Mesothelial cell of epicardium (in vitro differentiated cells): ENCODE data around the gene ZNF778. TPM values are rescaled to one million over a fixed set of nuclear protein-coding genes. Genes with fewer than 3 reads are reported as not detected.
"Not testable (repeated sequence)": the region's sequence is repeated elsewhere in the genome, so short reads cannot be mapped to it uniquely, and the experiment has no call there.

Experiments used
- DNase-seq, 2 experiments: peaks; one replicate each; pipeline ENCODE4 v3.0.0; 2021; ENCODE audit warnings: low spot score in 2 of 2; ENCODE audit not compliant: unreplicated experiment in 2 of 2
- H3K27ac Mint-ChIP-seq: 2 replicates; pipeline ENCODE4 v1.8.0; 2021; ENCODE audit warnings: mixed read lengths
- H3K27me3 Mint-ChIP-seq: 2 replicates; pipeline ENCODE4 v1.8.0; 2021; ENCODE audit warnings: low read depth, mixed read lengths
- H3K36me3 Mint-ChIP-seq: 2 replicates; pipeline ENCODE4 v1.8.0; 2021; ENCODE audit warnings: mixed read lengths
- H3K4me1 Mint-ChIP-seq: 2 replicates; pipeline ENCODE4 v1.8.0; 2021; ENCODE audit warnings: mixed read lengths
- H3K4me3 Mint-ChIP-seq: 2 replicates; pipeline ENCODE4 v1.8.0; 2021; ENCODE audit warnings: mild to moderate bottlenecking, moderate library complexity, mixed read lengths
- H3K9me3 Mint-ChIP-seq: 2 replicates; pipeline ENCODE4 v1.8.0; 2021; ENCODE audit warnings: mixed read lengths
- total RNA-seq: library from RNA; stranded (reverse); gene quantifications from 3 replicates; pipeline ENCODE4 v1.2.1, GENCODE V29; 2021
- TF ChIP-seq, protein P1 (sequence below): fragments of 200-600 bp; sonication (generic); IDR thresholded peaks from one replicate; pipeline ENCODE4 v1.5.0; 2021; ENCODE audit warnings: antibody characterized with exemption; ENCODE audit not compliant: unreplicated experiment

ZNF778 gene
- total RNA-seq, 1 donor from 2014 or later: 10.4 TPM

DNA sequence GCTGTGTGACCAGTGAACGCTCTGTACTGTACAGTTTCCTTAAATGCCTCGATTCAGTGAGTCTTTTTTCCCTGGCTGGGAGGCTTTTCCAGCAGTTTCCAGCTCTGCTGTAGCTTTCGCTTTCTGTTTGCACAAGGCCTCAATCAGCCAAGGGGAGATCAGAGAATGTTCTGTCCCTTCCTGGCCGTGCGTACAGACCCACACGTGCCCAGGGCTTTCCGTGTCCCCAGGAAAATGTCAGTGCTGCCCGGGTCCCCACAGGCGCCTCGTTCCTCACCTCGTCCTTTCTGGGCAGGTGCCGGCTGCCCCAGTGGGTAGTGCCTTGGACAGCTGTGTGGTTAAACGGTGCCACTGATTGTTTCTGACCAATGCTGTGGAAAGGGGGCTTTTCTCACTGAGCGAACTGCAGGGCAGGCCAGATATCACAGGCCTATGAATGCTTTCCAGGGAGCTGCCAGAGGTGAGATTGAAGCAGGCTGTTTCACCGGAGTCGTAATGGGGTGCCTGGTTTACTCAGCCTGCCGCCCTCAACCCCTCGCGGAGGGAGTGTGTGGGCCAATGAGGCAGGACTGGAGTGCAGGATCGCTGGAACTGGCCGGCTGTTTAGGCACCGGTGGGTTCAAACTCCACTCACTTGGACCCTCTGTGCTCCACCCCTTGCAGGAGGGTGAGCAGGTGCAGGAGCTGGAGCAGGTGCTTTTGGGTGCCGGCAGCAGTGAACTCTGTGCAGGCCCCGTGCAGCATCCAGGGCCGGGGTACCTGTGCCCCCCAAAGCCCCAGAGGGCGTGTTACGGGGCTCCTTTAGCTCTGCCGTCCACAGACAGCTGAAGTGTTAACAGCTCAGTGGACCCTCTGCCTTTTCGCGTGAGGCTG is 44.4 kb downstream of the ZNF778 start:
- Mint-ChIP-seq H3K4me3 (no peak overlapping the region), H3K36me3 (peaks cover 22% of the 10 kb centered on the region), H3K27me3 (peaks cover 11% of the 10 kb centered on the region), H3K4me1 (no peaks in the 10 kb centered on the region), H3K27ac (no peak overlapping the region), H3K9me3 (peaks cover 10% of the 10 kb centered on the region)
- TF ChIP-seq, protein P1, sequence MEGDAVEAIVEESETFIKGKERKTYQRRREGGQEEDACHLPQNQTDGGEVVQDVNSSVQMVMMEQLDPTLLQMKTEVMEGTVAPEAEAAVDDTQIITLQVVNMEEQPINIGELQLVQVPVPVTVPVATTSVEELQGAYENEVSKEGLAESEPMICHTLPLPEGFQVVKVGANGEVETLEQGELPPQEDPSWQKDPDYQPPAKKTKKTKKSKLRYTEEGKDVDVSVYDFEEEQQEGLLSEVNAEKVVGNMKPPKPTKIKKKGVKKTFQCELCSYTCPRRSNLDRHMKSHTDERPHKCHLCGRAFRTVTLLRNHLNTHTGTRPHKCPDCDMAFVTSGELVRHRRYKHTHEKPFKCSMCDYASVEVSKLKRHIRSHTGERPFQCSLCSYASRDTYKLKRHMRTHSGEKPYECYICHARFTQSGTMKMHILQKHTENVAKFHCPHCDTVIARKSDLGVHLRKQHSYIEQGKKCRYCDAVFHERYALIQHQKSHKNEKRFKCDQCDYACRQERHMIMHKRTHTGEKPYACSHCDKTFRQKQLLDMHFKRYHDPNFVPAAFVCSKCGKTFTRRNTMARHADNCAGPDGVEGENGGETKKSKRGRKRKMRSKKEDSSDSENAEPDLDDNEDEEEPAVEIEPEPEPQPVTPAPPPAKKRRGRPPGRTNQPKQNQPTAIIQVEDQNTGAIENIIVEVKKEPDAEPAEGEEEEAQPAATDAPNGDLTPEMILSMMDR: no peak
- no peak for DNase-seq

DNA sequence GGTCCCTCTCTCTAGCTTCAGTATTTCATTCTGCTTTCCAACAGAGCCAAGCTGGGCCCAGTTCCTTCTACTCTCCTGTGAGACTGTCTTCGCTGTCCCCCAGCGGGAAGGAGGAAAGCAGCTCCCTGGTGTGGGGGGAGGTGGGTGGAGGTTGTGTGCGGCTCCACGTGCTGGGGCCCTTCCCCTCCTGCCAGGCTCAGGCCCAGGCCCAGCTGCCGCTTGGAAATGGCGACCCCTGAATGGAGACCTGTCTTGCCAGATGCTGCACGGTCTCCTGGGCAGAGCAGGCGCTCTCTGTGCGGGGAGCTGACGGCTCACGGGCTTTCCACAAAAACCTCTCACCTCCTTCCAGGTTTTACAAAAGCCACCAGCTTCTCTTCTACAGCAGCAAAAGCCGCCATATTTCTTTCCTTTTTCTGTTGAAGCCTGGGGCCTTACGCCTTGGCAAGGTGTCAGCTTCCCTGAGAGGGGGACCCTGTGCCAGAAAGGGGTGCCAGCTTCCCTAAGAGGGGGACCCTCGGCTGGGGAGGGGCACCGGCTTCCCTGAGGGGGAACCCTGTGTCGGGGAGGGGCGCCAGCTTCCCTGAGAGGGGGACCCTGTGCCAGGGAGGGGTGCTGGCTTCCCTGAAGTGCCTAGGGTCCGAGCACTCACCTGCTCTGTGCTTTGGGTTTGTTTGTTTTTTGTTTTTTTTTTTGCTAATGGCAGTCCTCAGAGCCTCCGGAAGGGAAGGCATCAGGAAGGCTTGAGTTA is 47.5 kb downstream of the ZNF778 start:
- Mint-ChIP-seq H3K27ac (no peak overlapping the region), H3K4me1 (no peaks in the 10 kb centered on the region), H3K9me3 (peaks cover 6% of the 10 kb centered on the region), H3K27me3 (no peaks in the 10 kb centered on the region), H3K36me3 (peaks cover 23% of the 10 kb centered on the region), H3K4me3 (no peak overlapping the region)
- DNase-seq: no peak
- TF ChIP-seq, protein P1: no peak

- Mint-ChIP-seq H3K27me3 (no peaks in the 10 kb centered on the region), H3K36me3 (peaks cover 26% of the 10 kb centered on the region), H3K27ac (no peak overlapping the region), H3K9me3 (peaks cover 6% of the 10 kb centered on the region), H3K4me3 (no peak overlapping the region), H3K4me1 (no peaks in the 10 kb centered on the region)
- no peak for DNase-seq
- TF ChIP-seq, protein P1: no peak
Measured at GRCh38 chr16:89265647-89266046, 48.1 kb downstream of the ZNF778 start.

GRCh38 chr16:89266521-89267134 is 49.1 kb downstream of the ZNF778 start:
- H3K36me3 Mint-ChIP-seq: peaks cover 30% of the 10 kb centered on the region
- no peak overlapping the region for H3K4me3 Mint-ChIP-seq
- TF ChIP-seq, protein P1: no peak
- H3K9me3 Mint-ChIP-seq: peaks cover 6% of the 10 kb centered on the region
- H3K4me1 Mint-ChIP-seq: no peaks in the 10 kb centered on the region
- no peak for DNase-seq
- no peak overlapping the region for H3K27ac Mint-ChIP-seq
- H3K27me3 Mint-ChIP-seq: no peaks in the 10 kb centered on the region

DNA sequence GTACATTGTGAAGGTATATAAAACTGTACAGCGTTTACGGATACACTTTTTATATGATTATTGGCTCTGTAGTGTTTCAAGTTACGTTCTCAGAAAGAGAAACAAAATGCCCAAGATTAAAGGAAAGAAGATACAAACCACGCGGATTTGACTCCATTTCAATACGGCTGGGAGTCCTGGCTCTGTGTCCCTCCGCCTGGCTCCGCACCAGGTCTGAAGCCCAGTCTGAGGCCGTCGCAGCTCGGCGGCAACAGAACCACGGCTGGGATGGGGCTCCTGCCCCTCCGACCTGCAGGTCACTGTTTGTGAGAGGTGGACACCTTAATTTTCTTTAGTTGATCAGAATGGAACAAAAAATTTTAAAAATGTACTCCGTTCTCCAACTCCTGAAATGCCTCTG is 50.2 kb downstream of the ZNF778 start:
- peaks cover 34% of the 10 kb centered on the region for H3K36me3 Mint-ChIP-seq

More for the DNA sequence above, 50.2 kb downstream of the ZNF778 start:
- H3K27ac Mint-ChIP-seq, H3K9me3 Mint-ChIP-seq, H3K4me1 Mint-ChIP-seq, DNase-seq, H3K27me3 Mint-ChIP-seq, H3K4me3 Mint-ChIP-seq: not testable (repeated sequence)
